Measurements from ENCODE around the gene SOX10. TPM values are rescaled to one million over a fixed set of nuclear protein-coding genes. Genes with fewer than 3 reads are reported as not detected.

Gene SOX10
- total and polyA plus RNA-seq, 2 of the 4 experiments (the other 2 are of a cell fraction), result not detected

GRCh38 chr22:37989146-37990045 is 5.0 kb upstream of the SOX10 start:
- POLR2A ChIA-PET (ENCODE audit: unreplicated experiment), result no interaction called here
- Histone ChIP-seq H3K27me3 (ENCODE audit: control insufficient read depth, insufficient read depth, low read length) (no peaks in the 10 kb centered on the region; the same call in 1 of the 2 replicates), H2BK15ac (ENCODE audit: low read depth, low read length) (no peak overlapping the region), H3K4me1 (ENCODE audit: control insufficient read depth, insufficient read depth, low read length) (no peaks in the 10 kb centered on the region), H3K36me3 (ENCODE audit: control insufficient read depth, insufficient read depth, low read length) (no peaks in the 10 kb centered on the region), H3K79me1 (ENCODE audit: low read depth in 1 of 2, low read length in 2 of 2) (no peaks in the 10 kb centered on the region), H3K27ac (ENCODE audit: insufficient read depth, low read length) (no peak overlapping the region), H3K9me1 (ENCODE audit: insufficient read depth, low read length) (peaks cover 8% of the 10 kb centered on the region; the same call in 1 of the 2 replicates), H2AK9ac (replicated peaks; ENCODE audit: low read depth, low read length, poor library complexity) (no peak overlapping the region), H4K5ac (ENCODE audit: low read depth, low read length) (no peak overlapping the region), H4K91ac (ENCODE audit: insufficient read depth, low read depth, low read length) (no peak overlapping the region), H2BK120ac (ENCODE audit: low read depth, low read length) (no peak overlapping the region), H3K18ac (ENCODE audit: low read depth, low read length) (no peak overlapping the region), H2BK5ac (ENCODE audit: low read depth, low read length, poor library complexity, severe bottlenecking) (no peak overlapping the region), H2BK20ac (ENCODE audit: low read depth, low read length) (no peak overlapping the region), H3K9ac (ENCODE audit: low read depth, low read length) (no peak overlapping the region), H3K9me3 (ENCODE audit: control insufficient read depth, insufficient read depth, low read length) (no peaks in the 10 kb centered on the region), H3K4me3 (ENCODE audit: insufficient read depth, low read depth, low read length) (no peak overlapping the region), H3K14ac (replicated peaks; ENCODE audit: low read depth, low read length) (no peak overlapping the region), H3K23ac (ENCODE audit: low read depth, low read length) (no peak overlapping the region), H3K56ac (ENCODE audit: extremely low read depth, insufficient read depth, low read length) (no peak overlapping the region), H2AK5ac (ENCODE audit: low read depth, low read length) (no peak overlapping the region), H4K8ac (ENCODE audit: low read depth in 2 of 2, low read length in 2 of 2) (no peak overlapping the region), H3K4ac (ENCODE audit: low read depth, low read length) (no peak overlapping the region), H4K20me1 (ENCODE audit: insufficient read depth, low read length) (no peaks in the 10 kb centered on the region), H3K4me2 (ENCODE audit: low read depth, low read length) (no peak overlapping the region), H2AFZ (replicated peaks; ENCODE audit: low read length, poor library complexity) (no peak overlapping the region)
- WGBS, 2 experiments (ENCODE audit: extremely low coverage in 2 of 2, insufficient read length in 1 of 2), result 88% methylated on average over 8 of the region's 14 CpGs; no CpG with 5 or more reads in 1 of the 2 experiments
- CTCF ChIA-PET, result no interaction called here
- no TSS peak for BruUV-seq (replicated peaks)
- ATAC-seq (ENCODE audit: low read depth), result no peak
- intact Hi-C loops (cut with micrococcal nuclease) (no loop called here), dilution Hi-C loops (cut with HindIII; ENCODE audit: low sequenced_read_pairs, unreplicated experiment) (no loop called here), in situ Hi-C loops (cut with MboI; ENCODE audit: low sequenced_read_pairs) (no loop called here)
- TF ChIP-seq POLR2A (IDR thresholded peaks at IDR 0.05; ENCODE audit: low read depth, low read length) (no peak), CEBPB (IDR thresholded peaks at IDR 0.05; ENCODE audit: low read depth, low read length) (no peak), MAFK (IDR thresholded peaks at IDR 0.05; ENCODE audit: low read depth, low read length) (no peak), CTCF (conservative IDR thresholded peaks at IDR 0.05; ENCODE audit: low read depth, low read length) (no peak), RCOR1 (IDR thresholded peaks at IDR 0.05; ENCODE audit: insufficient replicate concordance, low read length) (no peak)
- no peak for DNase-seq
